Measurements from ENCODE around the gene GMDS. TPM values are rescaled to one million over a fixed set of nuclear protein-coding genes. Genes with fewer than 3 reads are reported as not detected.

The GMDS gene
- total and polyA plus RNA-seq, 2 experiments from 2014 or later, result 30.1 to 36.5 TPM

DNA sequence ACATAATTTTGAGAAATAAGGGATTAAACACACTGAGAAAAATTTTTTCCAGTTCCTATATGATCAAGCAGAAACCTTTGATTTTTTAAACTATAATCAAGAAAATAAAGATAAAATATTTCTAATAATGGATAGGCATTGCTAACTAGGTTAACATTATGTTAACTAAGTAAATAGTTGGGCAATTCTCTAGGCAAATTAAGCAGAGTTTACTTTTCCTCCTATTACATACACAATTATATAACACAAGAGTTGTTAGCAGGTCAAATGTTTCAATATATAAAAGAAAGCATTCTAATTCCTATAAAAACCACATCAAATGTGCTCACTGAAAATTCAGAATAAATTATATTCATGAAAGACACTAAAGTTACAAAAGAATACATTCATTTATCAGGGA lies 191.7 kb downstream of the GMDS start:
- no peaks in the 10 kb centered on the region for H3K27me3 ChIP-seq (ENCODE audit: insufficient read depth)
- no peak overlapping the region for H3K4me2 ChIP-seq
- ATAC-seq (no peak), DNase-seq (ENCODE audit: low spot score) (no peak)
- no peaks in the 10 kb centered on the region for H3K9me2 ChIP-seq (ENCODE audit: insufficient read depth)
- no peak overlapping the region for H3K4me3 ChIP-seq
- no peaks in the 10 kb centered on the region for H3K4me1 ChIP-seq (ENCODE audit: insufficient read depth)
- H3K4me3 Mint-ChIP-seq, result no peak overlapping the region
- no peak overlapping the region for H2AFZ ChIP-seq
- no peaks in the 10 kb centered on the region for H3K27me3 Mint-ChIP-seq (ENCODE audit: insufficient read depth, low read depth, poor library complexity)
- TF ChIP-seq, protein P1, sequence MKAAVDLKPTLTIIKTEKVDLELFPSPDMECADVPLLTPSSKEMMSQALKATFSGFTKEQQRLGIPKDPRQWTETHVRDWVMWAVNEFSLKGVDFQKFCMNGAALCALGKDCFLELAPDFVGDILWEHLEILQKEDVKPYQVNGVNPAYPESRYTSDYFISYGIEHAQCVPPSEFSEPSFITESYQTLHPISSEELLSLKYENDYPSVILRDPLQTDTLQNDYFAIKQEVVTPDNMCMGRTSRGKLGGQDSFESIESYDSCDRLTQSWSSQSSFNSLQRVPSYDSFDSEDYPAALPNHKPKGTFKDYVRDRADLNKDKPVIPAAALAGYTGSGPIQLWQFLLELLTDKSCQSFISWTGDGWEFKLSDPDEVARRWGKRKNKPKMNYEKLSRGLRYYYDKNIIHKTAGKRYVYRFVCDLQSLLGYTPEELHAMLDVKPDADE (IDR thresholded peaks at IDR 0.05), result no peak
- TF ChIP-seq EZH2phosphoT487 (IDR thresholded peaks at IDR 0.05; ENCODE audit: unreplicated experiment), result no peak
- TF ChIP-seq STAT1 (IDR thresholded peaks at IDR 0.05; ENCODE audit: unreplicated experiment), result no peak
- TF ChIP-seq POLR2AphosphoS5 (IDR thresholded peaks at IDR 0.05; ENCODE audit: low read depth), result no peak
- no peak for TF ChIP-seq CTCF (conservative IDR thresholded peaks at IDR 0.05; ENCODE audit: low read depth in 2 of 2)
- TF ChIP-seq NANOG (IDR thresholded peaks at IDR 0.05; ENCODE audit: borderline replicate concordance), result no peak
- no peaks in the 10 kb centered on the region; the same call in 2 of the 3 replicates for H3K9me3 Mint-ChIP-seq
- no peak overlapping the region for H3K27ac ChIP-seq (ENCODE audit: low read depth)
- H3K79me2 ChIP-seq (replicated peaks; ENCODE audit: insufficient read depth), result no peaks in the 10 kb centered on the region
- H3K36me3 Mint-ChIP-seq (ENCODE audit: low read depth), result peaks cover 4% of the 10 kb centered on the region; the same call in 1 of the 3 replicates
- H3K27ac Mint-ChIP-seq, result no peak overlapping the region
- H3F3A ChIP-seq (replicated peaks; ENCODE audit: low read depth), result no peaks in the 10 kb centered on the region
- H3K36me3 ChIP-seq (ENCODE audit: insufficient read depth), result no peaks in the 10 kb centered on the region
- no peaks in the 10 kb centered on the region for H3K4me1 Mint-ChIP-seq
- H4K20me1 ChIP-seq (replicated peaks; ENCODE audit: insufficient read depth), result no peaks in the 10 kb centered on the region

DNA sequence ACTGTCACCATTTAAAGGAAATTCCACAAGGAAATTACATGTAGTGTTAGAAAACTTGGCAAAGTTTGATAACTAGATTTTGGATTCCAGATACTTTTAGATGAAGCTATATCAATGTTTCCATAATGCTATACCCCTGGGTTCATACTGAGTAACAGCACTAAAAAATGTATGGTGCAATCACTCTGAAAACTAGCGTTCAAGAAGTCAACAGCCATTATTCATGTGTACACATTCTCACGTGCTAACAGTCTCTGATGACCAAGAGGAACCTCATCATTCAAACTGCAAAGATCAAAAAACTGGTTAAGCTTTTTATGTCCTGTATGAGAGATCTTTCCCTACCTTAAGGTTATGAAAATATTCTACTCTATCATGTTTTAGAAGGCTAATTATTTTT lies 197.6 kb downstream of the GMDS start:
- no peaks in the 10 kb centered on the region for H3K4me1 Mint-ChIP-seq
- TF ChIP-seq ZNF114 (CRISPR knock-in tag; IDR thresholded peaks at IDR 0.05) (no peak), POLR2AphosphoS5 (IDR thresholded peaks at IDR 0.05; ENCODE audit: low read depth) (no peak), EZH2phosphoT487 (IDR thresholded peaks at IDR 0.05; ENCODE audit: unreplicated experiment) (no peak), NANOG (IDR thresholded peaks at IDR 0.05; ENCODE audit: borderline replicate concordance) (no peak), EZH2 (IDR thresholded peaks at IDR 0.05; ENCODE audit: low read depth, unreplicated experiment) (no peak), REST (IDR thresholded peaks at IDR 0.05; ENCODE audit: unreplicated experiment) (no peak)
- TF ChIP-seq, protein P1 (IDR thresholded peaks at IDR 0.05), result no peak

More for the DNA sequence above, 197.6 kb downstream of the GMDS start:
- Histone ChIP-seq H3K9me2 (ENCODE audit: insufficient read depth) (no peaks in the 10 kb centered on the region), H3K4me2 (no peak overlapping the region), H3K36me3 (ENCODE audit: insufficient read depth) (no peaks in the 10 kb centered on the region), H3K79me2 (replicated peaks; ENCODE audit: insufficient read depth) (no peaks in the 10 kb centered on the region), H3K27me3 (ENCODE audit: insufficient read depth) (no peaks in the 10 kb centered on the region), H3K4me1 (ENCODE audit: insufficient read depth) (no peaks in the 10 kb centered on the region), H3K4me3 (no peak overlapping the region), H3F3A (replicated peaks; ENCODE audit: low read depth) (no peaks in the 10 kb centered on the region), H2AFZ (no peak overlapping the region), H3K27ac (ENCODE audit: low read depth) (no peak overlapping the region), H4K20me1 (replicated peaks; ENCODE audit: insufficient read depth) (no peaks in the 10 kb centered on the region)
- DNase-seq (ENCODE audit: low spot score) (no peak), ATAC-seq (no peak)
- Mint-ChIP-seq H3K27me3 (ENCODE audit: insufficient read depth, low read depth, poor library complexity) (no peaks in the 10 kb centered on the region), H3K9me3 (peaks cover 4% of the 10 kb centered on the region; the same call in 1 of the 3 replicates), H3K27ac (no peak overlapping the region), H3K4me3 (no peak overlapping the region), H3K36me3 (ENCODE audit: low read depth) (no peaks in the 10 kb centered on the region)
